HG02943 (cell line): ENCODE measurements around the gene HMCES.
"Not testable (repeated sequence)": the region's sequence is repeated elsewhere in the genome, so short reads cannot be mapped to it uniquely, and the experiment has no call there.

Experiments
- ATAC-seq: cut with Tn5 transposase; IDR thresholded peaks from one replicate; pipeline ENCODE4 v1.9.1; 2021; ENCODE audit warnings: mild to moderate bottlenecking, low read depth, moderate library complexity; ENCODE audit not compliant: unreplicated experiment

The HMCES gene

GRCh38 chr3:129317014-129317771 is 38.5 kb downstream of the HMCES start:
- ATAC-seq, result no peak

GRCh38 chr3:129317848-129318247 is 39.2 kb downstream of the HMCES start:
- no peak for ATAC-seq

DNA sequence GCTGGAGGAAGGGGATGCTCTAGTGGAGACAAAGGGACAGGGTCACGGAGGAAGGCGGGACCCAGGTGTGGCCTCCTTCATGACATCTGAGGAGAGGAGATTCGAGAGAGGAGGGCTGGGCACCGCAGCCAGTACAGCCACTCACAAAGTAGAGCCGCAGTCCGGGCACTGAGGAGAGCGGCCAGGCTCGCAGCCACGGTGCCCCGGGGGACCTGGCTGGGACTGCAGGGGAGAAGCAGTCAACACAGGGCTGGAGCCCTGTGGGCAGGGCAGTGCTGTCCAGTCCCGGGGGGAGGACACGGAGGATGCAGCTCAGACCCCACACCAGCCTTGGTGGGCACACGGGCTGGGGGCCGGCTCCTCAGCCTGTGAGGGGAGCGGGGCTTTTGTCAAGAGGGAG is 40.3 kb downstream of the HMCES start:
- ATAC-seq, result no peak

GRCh38 chr3:129320261-129320660 is 41.6 kb downstream of the HMCES start:
- ATAC-seq, result no peak

DNA sequence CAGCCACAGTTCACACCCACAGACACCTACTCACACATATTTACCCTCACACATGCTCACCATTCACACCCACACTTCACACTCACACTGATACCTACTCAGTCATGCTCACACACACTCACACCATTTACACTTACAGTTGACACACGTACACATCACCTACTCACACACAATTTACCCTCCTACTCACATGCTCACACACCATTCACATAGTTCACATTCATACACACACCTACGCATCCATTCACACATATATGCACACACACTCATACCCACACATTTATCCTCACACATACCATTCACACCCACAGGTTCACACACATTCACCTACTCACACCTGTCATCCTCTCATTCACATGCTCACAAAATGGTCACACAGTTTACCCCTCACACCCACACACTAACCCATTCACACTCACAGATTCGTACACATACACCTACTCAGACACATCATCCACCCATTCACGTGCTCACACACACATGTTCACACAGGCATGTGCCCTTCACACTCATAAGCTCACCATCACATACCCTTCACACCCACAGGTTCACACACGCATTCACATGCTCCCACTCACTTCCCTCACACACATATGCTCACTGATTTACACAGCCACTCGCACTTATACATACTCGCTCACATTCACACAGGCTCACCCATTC is 42.3 kb downstream of the HMCES start:
- ATAC-seq, result no peak

DNA sequence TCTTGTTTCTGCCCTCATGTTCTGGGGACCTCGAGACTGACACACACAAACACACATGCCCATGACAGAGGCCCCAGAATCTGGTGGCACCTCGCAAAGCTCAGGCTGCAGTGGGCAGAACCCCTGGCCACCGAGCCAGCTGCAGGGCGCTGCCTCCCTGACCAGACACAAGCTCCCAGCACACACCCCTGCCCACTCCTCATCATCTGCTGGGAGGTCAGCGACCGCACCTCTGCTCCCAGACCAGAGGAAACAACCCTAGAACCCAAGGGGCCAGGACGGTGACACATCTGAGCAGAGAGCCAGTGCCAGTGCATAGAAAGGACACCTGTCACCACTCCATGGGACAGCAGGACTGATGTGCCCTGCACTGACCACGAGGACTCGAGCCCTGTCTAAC is 43.2 kb downstream of the HMCES start:
- no peak for ATAC-seq

GRCh38 chr3:129323651-129324294 is 45.1 kb downstream of the HMCES start:
- no peak for ATAC-seq

DNA sequence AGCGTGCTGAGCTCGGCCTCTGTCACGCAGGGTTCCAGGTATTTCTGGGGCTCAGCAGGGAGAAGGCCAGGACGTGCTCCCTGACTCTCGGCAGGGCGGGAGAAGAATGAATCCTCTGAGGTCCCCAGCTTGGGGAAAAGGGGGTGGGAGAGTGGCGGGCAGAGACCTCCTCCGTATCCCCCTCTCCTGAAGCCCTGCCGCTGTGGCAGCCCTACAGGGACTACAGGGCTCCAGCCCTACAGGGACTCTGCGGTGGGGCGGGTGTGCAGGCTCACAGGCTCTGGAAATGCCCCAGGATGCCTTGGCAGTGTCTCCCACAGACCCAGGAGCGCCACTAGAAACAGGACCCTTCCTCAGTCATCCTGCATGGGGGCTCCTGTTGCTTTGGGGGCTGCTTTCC is 46.2 kb downstream of the HMCES start:
- ATAC-seq, result no peak

DNA sequence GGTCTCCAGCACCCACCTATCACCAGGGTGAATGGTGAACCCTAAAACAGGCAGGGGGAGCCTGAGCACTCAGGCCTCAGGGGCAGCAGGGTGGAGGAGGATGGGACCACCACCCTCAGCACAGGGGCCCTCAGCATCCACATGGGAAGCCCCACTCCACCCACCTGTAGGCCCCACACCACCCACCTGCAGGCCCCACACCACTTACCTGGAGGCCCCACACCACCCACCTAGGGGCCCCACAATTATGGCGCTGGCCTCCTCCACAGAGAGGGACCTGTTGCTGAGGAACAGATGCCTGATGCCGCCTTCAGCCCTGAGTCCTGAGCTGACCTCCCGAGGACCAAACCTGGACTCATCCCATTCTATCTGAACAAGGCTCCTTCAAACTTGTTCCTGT is 46.7 kb downstream of the HMCES start:
- no peak for ATAC-seq

- no peak for ATAC-seq
These were observed 47.5 kb downstream of the HMCES start for GRCh38 chr3:129326138-129326537.

DNA sequence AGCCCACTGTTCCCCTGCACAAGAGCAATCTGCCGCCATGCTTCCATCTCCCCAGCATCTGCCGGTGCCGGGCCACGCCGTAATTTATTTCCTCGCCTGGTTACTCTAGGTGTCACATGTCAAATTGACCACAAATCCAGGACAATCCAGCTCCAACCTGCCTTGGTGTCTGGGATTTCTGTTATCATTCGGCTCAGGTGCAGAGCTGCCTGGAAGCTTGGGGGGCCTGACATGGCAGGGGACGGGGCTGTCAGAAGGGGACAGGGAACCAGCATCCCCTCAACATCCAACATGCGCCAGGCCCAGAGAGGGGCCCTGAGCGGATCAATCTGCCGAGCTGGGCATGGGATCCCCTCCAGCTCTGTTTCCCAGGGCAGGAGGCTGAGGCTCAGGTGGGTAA is 47.9 kb downstream of the HMCES start:
- ATAC-seq, result no peak

DNA sequence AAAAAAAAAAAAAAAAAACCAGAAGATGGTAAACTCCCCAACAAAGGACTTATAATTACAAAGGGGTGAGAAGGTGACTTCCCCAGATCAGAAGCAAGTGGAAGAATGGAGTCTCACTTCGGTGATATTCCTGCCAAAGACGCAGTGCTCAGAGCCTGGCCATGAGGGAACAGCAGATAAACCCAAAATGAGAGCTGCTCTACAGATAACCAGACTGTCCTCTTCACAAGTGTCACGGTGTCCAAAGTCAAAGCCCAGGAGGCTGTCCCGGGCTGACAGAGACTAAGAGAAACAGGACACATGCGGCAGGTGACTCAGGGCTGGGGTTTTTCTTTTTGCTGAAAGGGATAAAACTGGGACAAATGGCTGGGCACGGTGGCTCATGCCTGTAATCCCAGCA is 48.8 kb downstream of the HMCES start:
- no peak for ATAC-seq

GRCh38 chr3:129329858-129330257 is 51.2 kb downstream of the HMCES start:
- ATAC-seq, result no peak

DNA sequence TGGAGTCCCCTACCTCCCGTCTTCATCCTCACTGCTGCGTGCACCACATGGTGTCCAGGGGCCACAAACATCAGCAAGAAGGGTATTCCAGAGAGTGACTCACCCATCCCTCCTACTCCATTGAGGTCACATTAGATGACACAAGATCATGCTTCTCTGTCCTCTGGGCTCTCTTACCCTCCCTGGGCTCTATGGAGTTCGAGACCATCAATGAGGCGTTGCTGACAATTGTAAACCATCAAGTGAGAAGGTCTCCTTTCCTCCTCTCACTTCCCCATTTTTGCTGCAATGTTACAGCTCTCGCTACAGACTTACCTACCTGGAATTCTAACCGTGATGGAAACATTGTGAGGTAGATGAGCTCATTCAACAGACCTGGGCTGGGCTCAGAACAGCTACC is 51.7 kb downstream of the HMCES start:
- ATAC-seq, result no peak

- ATAC-seq, result no peak
These were observed 55.2 kb downstream of the HMCES start for GRCh38 chr3:129333891-129334290.

GRCh38 chr3:129336093-129336706 is 57.5 kb downstream of the HMCES start:
- no peak for ATAC-seq

DNA sequence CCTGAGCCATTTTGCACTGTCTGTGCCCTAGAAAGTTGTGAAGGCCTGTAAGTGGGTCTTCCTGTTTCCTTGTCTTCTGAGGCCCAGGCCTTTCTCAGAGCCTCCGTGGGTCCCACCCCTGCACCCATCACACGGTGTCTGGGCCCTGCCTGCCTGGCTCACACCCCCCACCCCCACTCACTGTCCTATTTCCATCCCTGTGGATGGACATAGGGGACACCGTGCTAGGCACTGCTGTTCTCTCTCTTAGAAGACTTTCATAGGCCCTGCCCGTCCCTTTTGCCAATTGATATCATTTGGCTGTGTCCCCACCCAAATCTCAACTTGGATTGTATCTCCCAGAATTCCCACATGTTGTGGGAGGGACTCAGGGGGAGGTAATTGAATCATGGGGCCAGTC is 59.0 kb downstream of the HMCES start:
- ATAC-seq, result not testable (repeated sequence)

DNA sequence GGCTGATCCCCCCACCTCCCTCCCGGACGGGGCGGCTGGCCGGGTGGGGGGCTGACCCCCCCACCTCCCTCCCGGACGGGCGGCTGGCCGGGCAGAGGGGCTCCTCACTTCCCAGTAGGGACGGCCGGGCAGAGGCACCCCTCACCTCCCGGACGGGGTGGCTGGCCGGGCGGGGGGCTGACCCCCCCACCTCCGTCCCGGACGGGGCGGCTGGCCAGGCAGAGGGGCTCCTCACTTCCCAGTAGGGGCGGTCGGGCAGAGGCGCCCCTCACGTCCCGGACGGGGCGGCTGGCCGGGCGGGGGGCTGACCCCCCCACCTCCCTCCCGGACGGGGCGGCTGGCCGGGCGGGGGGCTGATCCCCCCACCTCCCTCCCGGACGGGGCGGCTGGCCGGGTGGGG is 60.5 kb downstream of the HMCES start:
- ATAC-seq, result not testable (repeated sequence)

DNA sequence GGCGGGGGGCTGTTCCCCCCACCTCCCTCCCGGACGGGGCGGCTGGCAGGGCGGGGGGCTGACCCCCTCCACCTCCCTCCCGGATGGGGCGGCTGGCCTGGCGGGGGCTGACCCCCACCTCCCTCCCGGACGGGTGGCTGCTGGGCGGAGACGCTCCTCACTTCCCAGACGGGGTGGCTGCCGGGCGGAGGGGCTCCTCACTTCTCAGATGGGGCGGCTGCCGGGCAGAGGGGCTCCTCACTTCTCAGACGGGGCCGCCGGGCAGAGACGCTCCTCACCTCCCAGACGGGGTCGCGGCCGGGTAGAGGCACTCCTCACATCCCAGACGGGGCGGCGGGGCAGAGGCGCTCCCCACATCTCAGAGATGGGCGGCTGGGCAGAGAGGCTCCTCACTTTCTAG is 61.2 kb downstream of the HMCES start:
- ATAC-seq, result not testable (repeated sequence)

DNA sequence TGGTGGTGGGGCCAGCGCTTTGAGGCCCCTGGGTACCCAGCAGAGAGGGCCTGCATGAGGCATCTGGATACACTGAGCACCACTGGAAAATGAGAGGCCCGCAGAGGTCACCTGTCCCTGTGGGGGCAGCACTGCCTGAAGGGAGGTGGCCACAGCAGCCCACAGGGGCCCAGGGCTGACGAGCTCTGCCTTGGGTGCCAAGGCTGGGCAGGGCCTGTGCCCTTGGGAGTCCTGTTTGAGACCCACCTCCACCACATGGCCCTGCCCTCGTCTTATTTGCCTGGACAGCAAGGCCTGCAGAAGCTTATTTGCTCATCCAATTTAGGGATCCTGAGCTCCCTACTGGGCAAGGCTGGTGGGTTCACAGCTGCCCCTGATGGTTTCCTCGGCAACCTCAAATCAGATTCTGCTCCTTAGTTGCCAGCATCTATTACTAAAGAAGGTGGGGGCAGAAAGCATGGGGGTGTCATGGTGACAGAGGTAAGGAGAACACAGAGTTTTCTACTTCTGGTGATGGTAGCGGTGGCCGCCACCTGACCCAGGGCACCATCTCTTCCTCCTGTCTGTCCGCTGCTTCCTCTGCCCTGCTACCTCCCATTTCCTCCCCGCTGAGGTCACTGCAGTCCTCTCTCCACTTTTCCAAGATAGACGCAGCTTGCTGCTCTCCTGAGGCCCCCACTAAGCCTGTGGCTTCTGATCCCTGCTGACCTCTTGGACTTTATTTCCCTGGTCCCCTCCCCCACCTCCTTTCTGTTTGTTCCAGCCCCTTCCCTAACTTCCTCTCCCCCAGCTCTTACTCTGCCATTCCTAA is 62.9 kb downstream of the HMCES start:
- no peak for ATAC-seq
